IPS-18c (cell line): Measurements from ENCODE around the gene MYH11.
A peak's percentile ranks its signal among the peaks of the same experiment; 100 is the strongest.

Source experiments
- H3K4me3 ChIP-seq: 2 replicates; pipeline ENCODE4 v1.7.0; 2013; ENCODE audit warnings: low read depth, mild to moderate bottlenecking, low read length, moderate library complexity; ENCODE audit not compliant: insufficient read depth
- H3K9me3 ChIP-seq: one replicate; pipeline ENCODE4 v1.6.1; 2013; ENCODE audit warnings: mild to moderate bottlenecking, low read length, moderate library complexity; ENCODE audit not compliant: control insufficient read depth, insufficient read depth

Gene MYH11

DNA sequence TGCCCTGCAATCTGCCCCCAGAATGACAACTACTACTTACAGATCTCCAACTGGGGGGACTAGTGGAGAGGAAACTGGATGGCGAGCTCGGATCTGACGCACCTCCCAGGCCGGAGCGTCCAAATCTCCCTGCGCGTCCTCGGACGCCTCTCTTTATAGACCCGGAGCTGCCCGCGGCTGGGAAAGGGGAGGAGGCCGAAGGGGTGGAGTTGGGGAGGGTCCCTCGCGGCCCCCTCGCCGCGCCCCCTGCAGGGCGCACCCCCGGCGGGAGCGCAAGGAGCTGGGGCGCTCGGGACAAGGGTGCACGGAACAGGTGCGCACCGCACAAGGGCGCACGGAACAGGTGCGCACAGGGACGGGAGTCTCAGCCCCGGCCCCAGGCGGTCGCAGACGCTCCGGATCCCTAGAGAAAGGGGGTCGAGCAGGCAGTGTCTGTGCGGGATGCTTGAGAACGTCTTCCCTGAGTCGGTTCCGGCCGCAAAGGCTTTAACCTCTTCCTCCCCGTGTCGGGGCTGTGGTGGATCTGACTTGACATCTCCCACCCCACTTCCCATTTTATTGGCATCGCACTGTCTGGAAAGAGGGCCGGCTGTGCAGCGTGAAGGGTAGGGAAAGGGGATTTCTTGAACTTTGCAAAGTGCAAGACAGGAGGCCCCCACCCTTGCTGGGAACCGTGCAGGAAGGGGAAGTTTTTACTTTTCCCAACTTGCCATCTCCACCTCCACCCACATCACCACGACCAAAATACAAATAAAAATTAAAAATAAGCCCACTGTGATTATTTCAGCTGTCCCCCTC, at the start of gene MYH11:
Gene MYH11, minus strand, starts transcription at position 128 of the 798 bp plus-strand sequence. CDS start 18,776 bp downstream, outside the sequence.
- H3K4me3 ChIP-seq: peak within 1 kb of the TSS; percentile 71
- peaks cover 7% of the 10 kb centered on the region for H3K9me3 ChIP-seq

DNA sequence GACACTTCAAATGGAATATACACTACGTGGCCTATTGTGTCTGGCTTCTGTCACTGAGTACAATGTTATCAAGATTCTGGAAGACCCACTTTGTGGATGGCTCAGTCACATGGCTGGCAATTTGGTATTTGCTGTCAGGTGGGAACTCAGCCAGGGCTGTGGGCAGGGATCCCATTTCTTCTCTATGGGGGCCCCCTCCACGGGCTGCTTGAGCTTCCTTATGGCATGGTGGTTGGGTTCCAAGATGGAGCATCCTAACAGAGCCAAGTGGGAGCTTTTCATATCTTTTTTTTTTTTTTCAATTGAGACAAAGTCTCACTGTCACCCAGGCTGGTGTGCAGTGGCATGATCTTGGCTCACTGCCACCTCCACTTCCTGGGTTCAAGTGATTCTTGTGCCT, 49.6 kb upstream of the MYH11 start:
- no peaks in the 10 kb centered on the region for H3K9me3 ChIP-seq
- H3K4me3 ChIP-seq: no peak overlapping the region

DNA sequence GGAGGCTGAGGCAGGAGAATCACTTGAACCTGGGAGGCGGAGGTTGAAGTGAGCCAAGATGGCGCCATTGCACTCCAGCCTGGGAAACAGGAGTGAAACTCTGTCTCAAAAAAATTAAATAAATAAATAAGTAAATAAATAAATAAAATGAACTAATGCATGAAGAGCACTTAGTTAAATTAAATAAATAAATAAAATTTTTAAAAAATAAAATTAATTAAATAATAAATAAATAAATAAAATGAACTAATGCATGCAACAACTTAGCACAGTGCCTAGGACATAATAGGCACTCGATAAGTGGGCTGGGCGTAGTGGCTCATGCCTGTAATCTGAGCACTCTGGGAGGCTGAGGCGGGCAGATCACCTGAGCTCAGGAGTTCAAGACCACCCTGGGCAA, 47.1 kb upstream of the MYH11 start:
- Histone ChIP-seq H3K9me3 (no peaks in the 10 kb centered on the region), H3K4me3 (no peak overlapping the region)

DNA sequence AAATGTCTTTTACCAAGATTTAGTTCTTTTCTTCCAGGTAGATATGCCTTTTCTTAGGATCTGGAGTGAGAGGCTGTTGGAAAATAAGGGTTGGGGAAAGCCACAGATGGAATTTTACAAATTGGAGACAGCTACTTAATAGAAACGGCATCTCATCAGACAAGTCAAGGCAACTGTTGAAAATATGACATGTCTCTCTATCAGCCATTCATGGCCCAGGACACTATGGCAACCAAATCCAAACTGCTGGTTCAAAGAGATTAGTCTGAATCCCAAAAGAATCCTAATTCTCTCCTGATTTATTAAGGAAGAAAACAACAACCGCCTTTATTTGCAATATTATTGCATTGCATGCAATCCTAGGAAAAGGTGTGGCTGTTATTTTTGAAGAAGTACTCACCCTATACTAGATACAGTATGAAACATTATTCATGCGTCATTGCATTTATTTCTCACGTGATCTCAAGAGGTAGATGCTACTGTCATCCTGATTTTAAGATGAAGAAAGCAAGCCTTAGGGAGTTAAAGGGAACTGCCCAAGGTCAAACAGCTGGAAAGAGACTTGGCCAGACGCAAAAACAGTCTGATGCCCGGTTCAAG, 44.2 kb upstream of the MYH11 start:
- Histone ChIP-seq H3K4me3 (no peak overlapping the region), H3K9me3 (no peaks in the 10 kb centered on the region)

- no peaks in the 10 kb centered on the region for H3K9me3 ChIP-seq
- no peak overlapping the region for H3K4me3 ChIP-seq
Measured at GRCh38 chr16:15900357-15900756, 43.5 kb upstream of the MYH11 start.

GRCh38 chr16:15899538-15900100, 42.8 kb upstream of the MYH11 start:
- H3K4me3 ChIP-seq: no peak overlapping the region
- H3K9me3 ChIP-seq: no peaks in the 10 kb centered on the region

DNA sequence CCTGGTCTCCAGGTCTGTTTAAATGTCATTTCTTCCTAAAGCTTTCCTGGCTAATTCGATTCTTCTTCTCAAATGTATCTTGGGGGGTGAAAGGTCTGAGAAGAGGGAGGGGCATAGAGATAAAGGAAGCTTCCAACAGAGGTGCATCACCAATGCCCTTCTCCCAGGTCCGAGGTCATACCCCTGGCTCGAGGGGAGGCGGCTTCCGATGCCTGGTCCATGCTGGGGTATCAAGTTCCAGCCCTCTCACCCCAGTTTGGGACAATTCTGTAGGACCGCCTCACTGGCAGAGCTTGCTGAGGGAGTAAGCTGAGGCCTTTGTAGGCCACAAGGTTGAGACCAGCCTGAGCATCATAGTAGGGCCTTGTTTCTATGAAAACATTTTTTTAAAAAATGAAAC, 41.8 kb upstream of the MYH11 start:
- no peak overlapping the region for H3K4me3 ChIP-seq
- no peaks in the 10 kb centered on the region for H3K9me3 ChIP-seq

- Histone ChIP-seq H3K9me3 (no peaks in the 10 kb centered on the region), H3K4me3 (no peak overlapping the region)
Measured at GRCh38 chr16:15897834-15898254, 41.0 kb upstream of the MYH11 start.

GRCh38 chr16:15897121-15897780, 40.4 kb upstream of the MYH11 start:
- Histone ChIP-seq H3K9me3 (no peaks in the 10 kb centered on the region), H3K4me3 (no peak overlapping the region)

DNA sequence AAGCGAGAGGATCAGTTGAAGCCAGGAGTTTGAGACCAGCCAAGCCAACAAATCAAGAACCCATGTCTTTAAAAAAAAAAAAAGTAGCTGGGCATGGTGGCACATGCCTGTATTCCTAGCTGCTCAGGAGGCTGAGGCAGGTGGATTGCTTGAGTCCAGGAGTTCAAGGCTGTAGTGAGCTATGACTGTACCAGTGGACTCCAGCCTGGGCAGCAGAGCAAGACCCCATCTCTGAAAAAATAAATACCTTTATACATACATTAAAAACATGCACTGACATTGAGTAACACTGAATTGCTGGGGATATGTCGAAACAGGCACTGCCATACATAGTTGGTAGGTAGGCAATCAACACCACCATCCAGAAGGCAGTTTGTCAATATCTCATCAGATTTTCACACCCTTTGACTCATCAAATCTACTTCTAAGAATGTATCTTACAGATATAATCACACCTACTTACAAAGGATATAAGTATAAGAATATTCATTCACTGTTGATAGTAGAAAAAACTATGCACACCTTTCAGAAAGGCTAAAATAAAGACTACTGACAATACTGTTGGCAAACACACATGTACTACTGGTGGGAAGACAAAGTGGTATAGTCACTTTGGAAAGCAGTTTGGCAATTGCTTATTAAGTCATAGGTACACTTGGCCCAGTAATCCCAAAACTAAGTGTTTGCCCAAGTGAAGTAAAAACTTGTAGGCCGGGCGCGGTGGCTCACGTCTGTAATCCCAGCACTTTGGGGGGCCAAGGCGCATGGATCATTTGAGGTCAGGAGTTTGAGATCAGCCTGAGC, 37.9 kb upstream of the MYH11 start:
- Histone ChIP-seq H3K9me3 (no peaks in the 10 kb centered on the region), H3K4me3 (no peak overlapping the region)

DNA sequence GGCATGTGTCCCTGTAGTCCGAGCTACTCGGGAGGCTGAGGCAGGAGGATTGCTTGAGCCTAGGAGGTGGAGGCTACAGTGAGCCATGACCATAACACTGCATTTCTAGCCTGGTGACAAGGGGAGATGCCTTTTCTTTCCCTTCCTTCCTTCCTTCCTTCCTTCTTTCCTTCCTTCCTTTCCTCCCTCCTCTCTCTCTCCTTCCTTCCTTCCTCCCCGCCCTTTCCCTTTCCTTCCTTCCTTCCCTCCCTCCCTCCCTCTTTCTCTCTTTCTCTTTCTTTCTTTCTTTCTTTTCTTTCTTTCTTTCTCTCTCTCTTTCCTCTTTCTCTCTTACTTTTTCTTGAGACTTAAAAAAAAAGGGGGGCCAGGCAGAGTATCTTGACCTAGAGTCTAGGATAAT, 34.7 kb upstream of the MYH11 start:
- H3K9me3 ChIP-seq: no peaks in the 10 kb centered on the region

GRCh38 chr16:15888072-15888976, 31.5 kb upstream of the MYH11 start, which contains the start of gene CEP20:
Gene CEP20 (minus strand): TSS chr16:15888603. CDS start chr16:15888585, 18 bp downstream.
- Histone ChIP-seq H3K9me3 (no peaks in the 10 kb centered on the region), H3K4me3 (peak within 1 kb of the TSS; percentile 81)

More for the DNA sequence above, 34.7 kb upstream of the MYH11 start:
- no peak overlapping the region for H3K4me3 ChIP-seq

GRCh38 chr16:15887283-15887682, 30.5 kb upstream of the MYH11 start:
- no peaks in the 10 kb centered on the region for H3K9me3 ChIP-seq
- H3K4me3 ChIP-seq: peak overlapping the region; percentile 81

- no peaks in the 10 kb centered on the region for H3K9me3 ChIP-seq
- no peak overlapping the region for H3K4me3 ChIP-seq
Measured at GRCh38 chr16:15886078-15886477, 29.2 kb upstream of the MYH11 start.

GRCh38 chr16:15885560-15886001, 28.8 kb upstream of the MYH11 start:
- Histone ChIP-seq H3K4me3 (no peak overlapping the region), H3K9me3 (no peaks in the 10 kb centered on the region)

- H3K9me3 ChIP-seq: no peaks in the 10 kb centered on the region
- H3K4me3 ChIP-seq: no peak overlapping the region
Measured at GRCh38 chr16:15882563-15882962, 25.7 kb upstream of the MYH11 start.
